HCT116 (cell line): ENCODE results near the gene DAPP1. TPM values are rescaled to one million over a fixed set of nuclear protein-coding genes. Genes with fewer than 3 reads are reported as not detected.

ENCODE experiments used
- ATAC-seq: fragments of 200-7000 bp; cut with Tn5 transposase; 2 replicates; pipeline ENCODE4 v1.9.1; 2020; ENCODE audit warnings: mild to moderate bottlenecking, moderate library complexity
- BruUV-seq: library from RNA; stranded (reverse); fragments of 400-500 nt; replicated peaks from 2 replicates; lab custom pipeline; 2021; lab: Mats Ljungman, UMichigan
- CTCF ChIA-PET: fragments of 300-600 bp; sonication (Branson Sonifier 250); formaldehyde crosslinking; loops from one replicate; lab custom pipeline; 2021; ENCODE audit warnings: antibody characterized with exemption; lab: Charles Lee
- POLR2A ChIA-PET: fragments of 300-600, 350-600 bp; sonication (Branson Sonifier 250); formaldehyde crosslinking; loops from one replicate; lab custom pipeline; 2021; ENCODE audit warnings: antibody characterized with exemption; lab: Charles Lee
- RAD21 ChIA-PET, 2 experiments: fragments of 300-600 bp; sonication (Branson Sonifier 250); formaldehyde crosslinking; loops; one replicate each; lab custom pipeline; 2023; ENCODE audit warnings: low total read pairs in 2 of 2; ENCODE audit not compliant: uncharacterized antibody in 2 of 2, unreplicated experiment in 2 of 2, low non-redundant PET in 1 of 2; lab: Charles Lee
- DNase-seq: peaks from one replicate; pipeline ENCODE4 v3.0.0-alpha.2; 2010; ENCODE audit warnings: low read depth, low spot score
- H2AFZ ChIP-seq: fragments of 200-600 bp; shearing (Covaris generic), sonication (generic); 2 replicates; pipeline ENCODE4 v1.6.1; 2017; ENCODE audit warnings: low read depth, mixed run types, mixed read lengths, antibody characterized with exemption, low read length; ENCODE audit not compliant: poor library complexity, severe bottlenecking
- H3K27ac ChIP-seq: 2 replicates; pipeline ENCODE4 v1.5.1; 2012; ENCODE audit warnings: low read depth, low read length
- H3K27me3 ChIP-seq: fragments of 200-600 bp; sonication (generic); 2 replicates; pipeline ENCODE4 v1.6.1; 2016; ENCODE audit warnings: mixed run types, low read length, mixed read lengths; ENCODE audit not compliant: insufficient read depth
- H3K36me3 ChIP-seq, 2 experiments: fragments of 200-500 bp in 1 of 2; fragments of 200-600 bp in 1 of 2; sonication (Bioruptor generic) in 1 of 2; sonication (generic) in 1 of 2; 2 replicates each; pipeline versions ENCODE4 v1.5.1 to v1.6.1; 2014 to 2016; ENCODE audit warnings: low read length in 2 of 2, inconsistent platforms in 1 of 2, mixed read lengths in 1 of 2, mixed run types in 1 of 2; ENCODE audit not compliant: insufficient read depth in 2 of 2, control insufficient read depth in 1 of 2
- H3K4me1 ChIP-seq, 2 experiments: fragments of 200-600 bp in 1 of 2; sonication (generic) in 1 of 2; 2 replicates each; pipeline versions ENCODE4 v1.5.1 to v1.6.1; 2012 to 2017; ENCODE audit warnings: low read length in 2 of 2, inconsistent platforms in 1 of 2, mild to moderate bottlenecking in 1 of 2, mixed read lengths in 1 of 2, mixed run types in 1 of 2, moderate library complexity in 1 of 2; ENCODE audit not compliant: insufficient read depth in 2 of 2, control insufficient read depth in 1 of 2
- H3K4me2 ChIP-seq: fragments of 200-600 bp; sonication (generic); 2 replicates; pipeline ENCODE4 v1.6.1; 2017; ENCODE audit warnings: mixed run types, low read length, mixed read lengths
- H3K4me3 ChIP-seq, 2 experiments: fragments of 200-600 bp in 1 of 2; sonication (generic) in 1 of 2; replicated peaks in 1 of 2; 2 replicates each; pipeline ENCODE4 v1.5.1; 2011 to 2016; ENCODE audit warnings: low read length in 2 of 2, control low read depth in 1 of 2, low read depth in 1 of 2, mild to moderate bottlenecking in 1 of 2, mixed read lengths in 1 of 2, mixed run types in 1 of 2
- H3K79me2 ChIP-seq: fragments of 200-600 bp; sonication (generic); 2 replicates; pipeline ENCODE4 v1.6.1; 2017; ENCODE audit warnings: mild to moderate bottlenecking, mixed run types, low read length, moderate library complexity, mixed read lengths; ENCODE audit not compliant: insufficient read depth
- H3K9ac ChIP-seq: fragments of 200-600 bp; sonication (generic); 2 replicates; pipeline ENCODE4 v1.6.1; 2016; ENCODE audit warnings: low read length, mixed read lengths
- H3K9me2 ChIP-seq: fragments of 200-600 bp; sonication (generic), shearing (Covaris generic); 2 replicates; pipeline ENCODE4 v1.6.1; 2017; ENCODE audit warnings: mixed run types, mild to moderate bottlenecking, moderate library complexity; ENCODE audit not compliant: insufficient read depth
- H3K9me3 ChIP-seq, 2 experiments: fragments of 200-500 bp in 1 of 2; fragments of 200-600 bp in 1 of 2; sonication (Bioruptor generic) in 1 of 2; sonication (generic) in 1 of 2; 2 replicates each; pipeline ENCODE4 v1.6.1; 2014 to 2017; ENCODE audit warnings: low read length in 2 of 2, mixed read lengths in 2 of 2, inconsistent platforms in 1 of 2, low read depth in 1 of 2, mild to moderate bottlenecking in 1 of 2, mixed run types in 1 of 2, moderate library complexity in 1 of 2; ENCODE audit not compliant: control insufficient read depth in 1 of 2, insufficient read depth in 1 of 2
- H4K20me1 ChIP-seq: fragments of 200-600 bp; sonication (generic), shearing (Covaris generic); 2 replicates; pipeline ENCODE4 v1.6.1; 2017; ENCODE audit warnings: mixed run types, mild to moderate bottlenecking, moderate library complexity; ENCODE audit not compliant: insufficient read depth
- ATF3 ChIP-seq: IDR thresholded peaks from 2 replicates; pipeline ENCODE4 v1.6.1; 2012
- CTCF ChIP-seq, 3 experiments: fragments of 200-600 bp in 1 of 3; sonication (generic) in 1 of 3; IDR thresholded peaks in 2 of 3; conservative IDR thresholded peaks in 1 of 3; 2 replicates each; pipeline ENCODE4 v1.5.1; 2012 to 2017; ENCODE audit warnings: low read depth in 2 of 3, low read length in 2 of 3, antibody characterized with exemption in 1 of 3, borderline replicate concordance in 1 of 3, control low read depth in 1 of 3, mild to moderate bottlenecking in 1 of 3, mixed read lengths in 1 of 3, mixed run types in 1 of 3, moderate library complexity in 1 of 3; ENCODE audit not compliant: insufficient read depth in 1 of 3
- ELF1 ChIP-seq: IDR thresholded peaks from 2 replicates; pipeline ENCODE4 v1.6.1; 2012; ENCODE audit warnings: low read depth, borderline replicate concordance
- EZH2 ChIP-seq: fragments of 200-600 bp; sonication (generic); IDR thresholded peaks from 2 replicates; pipeline ENCODE4 v1.6.1; 2017; ENCODE audit warnings: antibody characterized with exemption, mixed run types
- EZH2phosphoT487 ChIP-seq: fragments of 200-600 bp; IDR thresholded peaks from 2 replicates; pipeline ENCODE4 v1.6.1; 2018; ENCODE audit warnings: antibody characterized with exemption, borderline replicate concordance
- FOSL1 ChIP-seq: IDR thresholded peaks from 2 replicates; pipeline ENCODE4 v1.6.1; 2012; ENCODE audit warnings: low read depth
- MAX ChIP-seq: IDR thresholded peaks from 2 replicates; pipeline ENCODE4 v1.6.1; 2012
- POLR2A ChIP-seq: IDR thresholded peaks from 2 replicates; pipeline ENCODE4 v1.7.0; 2011; ENCODE audit warnings: borderline replicate concordance; ENCODE audit not compliant: insufficient read depth, insufficient read length; ENCODE audit errors: extremely low read depth
- SP1 ChIP-seq: IDR thresholded peaks from 2 replicates; pipeline ENCODE4 v1.6.1; 2012; ENCODE audit warnings: low read depth
- SRF ChIP-seq: IDR thresholded peaks from 2 replicates; pipeline ENCODE4 v1.6.1; 2012; ENCODE audit warnings: low read depth
- TCF7L2 ChIP-seq: IDR thresholded peaks from 2 replicates; pipeline ENCODE4 v1.7.0; 2011; ENCODE audit warnings: borderline replicate concordance, inconsistent platforms; ENCODE audit not compliant: insufficient read depth, insufficient read length; ENCODE audit errors: extremely low read depth
- ZFX ChIP-seq: fragments of 450-650 bp; IDR thresholded peaks from 2 replicates; pipeline ENCODE4 v1.6.1; 2017
- intact Hi-C: fragments of 100-400 bp; cut with micrococcal nuclease; formaldehyde crosslinking; loops from 2 replicates; pipeline ENCODE4 v1.10.0; 2022
- total RNA-seq: library from RNA; stranded (reverse); gene quantifications from one replicate; pipeline ENCODE4 v1.2.1, GENCODE V29; 2021; ENCODE audit not compliant: unreplicated experiment
- TF ChIP-seq, protein P1 (sequence below): IDR thresholded peaks from 2 replicates; pipeline ENCODE4 v1.6.1; 2011; ENCODE audit warnings: mild to moderate bottlenecking, low read length, moderate library complexity; ENCODE audit not compliant: insufficient replicate concordance; ENCODE audit errors: extremely low read depth
- TF ChIP-seq, protein P2 (sequence below): IDR thresholded peaks from 2 replicates; pipeline ENCODE4 v1.6.1; 2012; ENCODE audit warnings: low read depth

Gene DAPP1
- total RNA-seq, 1 experiment from 2014 or later = 0.76 TPM

DNA sequence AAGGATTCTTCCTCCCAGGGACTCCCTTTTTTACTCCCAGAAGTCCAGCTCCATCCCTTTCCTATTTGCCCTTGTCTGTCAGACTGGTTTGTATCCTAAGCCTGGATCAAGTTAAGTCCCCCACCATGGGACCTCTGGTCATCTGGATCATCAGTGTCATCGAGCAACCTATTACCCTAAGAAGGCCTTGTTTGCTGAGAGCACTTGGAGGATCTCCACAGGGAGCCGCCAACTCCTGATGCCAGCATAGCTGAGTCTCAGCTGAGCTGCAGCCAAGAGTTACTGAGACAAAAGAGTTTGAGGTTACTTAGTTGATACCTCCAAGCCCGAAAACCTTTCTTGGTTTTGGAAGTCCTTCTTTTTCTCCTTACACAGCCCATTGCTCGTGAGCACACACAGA is 10.1 kb upstream of the DAPP1 start (continued):
- TF ChIP-seq, protein P1, sequence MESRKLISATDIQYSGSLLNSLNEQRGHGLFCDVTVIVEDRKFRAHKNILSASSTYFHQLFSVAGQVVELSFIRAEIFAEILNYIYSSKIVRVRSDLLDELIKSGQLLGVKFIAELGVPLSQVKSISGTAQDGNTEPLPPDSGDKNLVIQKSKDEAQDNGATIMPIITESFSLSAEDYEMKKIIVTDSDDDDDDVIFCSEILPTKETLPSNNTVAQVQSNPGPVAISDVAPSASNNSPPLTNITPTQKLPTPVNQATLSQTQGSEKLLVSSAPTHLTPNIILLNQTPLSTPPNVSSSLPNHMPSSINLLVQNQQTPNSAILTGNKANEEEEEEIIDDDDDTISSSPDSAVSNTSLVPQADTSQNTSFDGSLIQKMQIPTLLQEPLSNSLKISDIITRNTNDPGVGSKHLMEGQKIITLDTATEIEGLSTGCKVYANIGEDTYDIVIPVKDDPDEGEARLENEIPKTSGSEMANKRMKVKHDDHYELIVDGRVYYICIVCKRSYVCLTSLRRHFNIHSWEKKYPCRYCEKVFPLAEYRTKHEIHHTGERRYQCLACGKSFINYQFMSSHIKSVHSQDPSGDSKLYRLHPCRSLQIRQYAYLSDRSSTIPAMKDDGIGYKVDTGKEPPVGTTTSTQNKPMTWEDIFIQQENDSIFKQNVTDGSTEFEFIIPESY = no peak
- no peak for TF ChIP-seq EZH2phosphoT487
- TF ChIP-seq SP1 = no peak
- TF ChIP-seq ZFX = no peak
- TF ChIP-seq ELF1 = no peak

GRCh38 chr4:99807666-99808065 is 9.0 kb upstream of the DAPP1 start:
- BruUV-seq = no TSS peak
- H3K9ac ChIP-seq = no peak overlapping the region
- H3K36me3 ChIP-seq = no peaks in the 10 kb centered on the region
- no peaks in the 10 kb centered on the region for H3K4me1 ChIP-seq
- H3K27me3 ChIP-seq = peaks cover 6% of the 10 kb centered on the region; the same call in 1 of the 2 replicates
- H3K79me2 ChIP-seq = no peaks in the 10 kb centered on the region
- no peaks in the 10 kb centered on the region for H3K9me3 ChIP-seq
- ChIA-PET CTCF (interaction anchor here (0.6 to 2.0 kb wide), 20 partner anchors 10 to 605 kb away, joined by 3 to 19 read pairs (median 4); partner anchors contain the start of genes LAMTOR3 and TRMT10A), RAD21 (interaction anchor here (0.9 to 1.6 kb wide), 5 partner anchors 51 to 344 kb away, joined by 3 to 6 read pairs (median 6); partner anchors contain the start of gene TRMT10A (in 2 of the 2)), POLR2A (interaction anchor here (0.7 kb wide), 1 partner anchor 56 kb away, joined by 3 read pairs; no protein-coding TSS in a partner anchor)
- H3K27ac ChIP-seq = no peak overlapping the region
- no peak overlapping the region; the same call in 1 of the 2 replicates for H3K4me2 ChIP-seq
- intact Hi-C loops = loop anchor here (1.0 to 5.0 kb wide), 5 partner anchors 85 to 689 kb away; no protein-coding TSS in a partner anchor
- H3K4me3 ChIP-seq = no peak overlapping the region
- no peaks in the 10 kb centered on the region for H3K9me2 ChIP-seq
- DNase-seq = no peak
- peak overlapping the region; percentile 66 for H2AFZ ChIP-seq
- no peak for ATAC-seq
- no peaks in the 10 kb centered on the region for H4K20me1 ChIP-seq
- TF ChIP-seq POLR2A (no peak), ATF3 (no peak), EZH2phosphoT487 (no peak), FOSL1 (no peak), CTCF (IDR thresholded peaks at IDR 0.05 in 2 of 3, conservative IDR thresholded peaks at IDR 0.05 in 1 of 3; ENCODE audit: borderline replicate concordance in 1 of 3, insufficient read depth in 1 of 3, low read depth in 2 of 3, low read length in 2 of 3) (no peak), TCF7L2 (no peak), MAX (no peak), EZH2 (no peak), SRF (no peak)
- TF ChIP-seq, protein P2, sequence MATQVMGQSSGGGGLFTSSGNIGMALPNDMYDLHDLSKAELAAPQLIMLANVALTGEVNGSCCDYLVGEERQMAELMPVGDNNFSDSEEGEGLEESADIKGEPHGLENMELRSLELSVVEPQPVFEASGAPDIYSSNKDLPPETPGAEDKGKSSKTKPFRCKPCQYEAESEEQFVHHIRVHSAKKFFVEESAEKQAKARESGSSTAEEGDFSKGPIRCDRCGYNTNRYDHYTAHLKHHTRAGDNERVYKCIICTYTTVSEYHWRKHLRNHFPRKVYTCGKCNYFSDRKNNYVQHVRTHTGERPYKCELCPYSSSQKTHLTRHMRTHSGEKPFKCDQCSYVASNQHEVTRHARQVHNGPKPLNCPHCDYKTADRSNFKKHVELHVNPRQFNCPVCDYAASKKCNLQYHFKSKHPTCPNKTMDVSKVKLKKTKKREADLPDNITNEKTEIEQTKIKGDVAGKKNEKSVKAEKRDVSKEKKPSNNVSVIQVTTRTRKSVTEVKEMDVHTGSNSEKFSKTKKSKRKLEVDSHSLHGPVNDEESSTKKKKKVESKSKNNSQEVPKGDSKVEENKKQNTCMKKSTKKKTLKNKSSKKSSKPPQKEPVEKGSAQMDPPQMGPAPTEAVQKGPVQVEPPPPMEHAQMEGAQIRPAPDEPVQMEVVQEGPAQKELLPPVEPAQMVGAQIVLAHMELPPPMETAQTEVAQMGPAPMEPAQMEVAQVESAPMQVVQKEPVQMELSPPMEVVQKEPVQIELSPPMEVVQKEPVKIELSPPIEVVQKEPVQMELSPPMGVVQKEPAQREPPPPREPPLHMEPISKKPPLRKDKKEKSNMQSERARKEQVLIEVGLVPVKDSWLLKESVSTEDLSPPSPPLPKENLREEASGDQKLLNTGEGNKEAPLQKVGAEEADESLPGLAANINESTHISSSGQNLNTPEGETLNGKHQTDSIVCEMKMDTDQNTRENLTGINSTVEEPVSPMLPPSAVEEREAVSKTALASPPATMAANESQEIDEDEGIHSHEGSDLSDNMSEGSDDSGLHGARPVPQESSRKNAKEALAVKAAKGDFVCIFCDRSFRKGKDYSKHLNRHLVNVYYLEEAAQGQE = no peak
- TF ChIP-seq, protein P1 = no peak
